GM12892 (cell line): ENCODE results near the gene CLDN7.

Experiments used
- DNase-seq: peaks from one replicate; pipeline ENCODE4 v3.0.0; 2011; ENCODE audit not compliant: insufficient read length
- FAIRE-seq: peaks from 2 replicates; lab custom pipeline; 2011; peaks lifted over from hg19 to GRCh38; lab: Jason Lieb, UNC
- POLR2A ChIP-seq: IDR thresholded peaks from 2 replicates; pipeline ENCODE4 v1.6.1; 2011; ENCODE audit warnings: low read depth, low read length, control low read depth
- POLR2AphosphoS5 ChIP-seq: IDR thresholded peaks from 2 replicates; pipeline ENCODE4 v1.6.1; 2011; ENCODE audit warnings: low read depth, low read length, control low read depth
- TAF1 ChIP-seq: IDR thresholded peaks from 2 replicates; pipeline ENCODE4 v1.6.1; 2011; ENCODE audit warnings: low read depth, mild to moderate bottlenecking, control low read depth, low read length, borderline replicate concordance

CLDN7 gene

GRCh38 chr17:7295230-7296180 is 33.2 kb upstream of the CLDN7 start:
- no peak for TF ChIP-seq POLR2A
- TF ChIP-seq TAF1: no peak
- no peak for TF ChIP-seq POLR2AphosphoS5
- FAIRE-seq (no peak), DNase-seq (no peak)

- DNase-seq (peak; percentile 86), FAIRE-seq (peak; percentile 62)
- TF ChIP-seq POLR2AphosphoS5 (no peak), TAF1 (no peak), POLR2A (no peak)
These were observed 32.4 kb upstream of the CLDN7 start, which contains the start of gene YBX2 for GRCh38 chr17:7294614-7295153. Gene YBX2, minus strand, starts transcription at chr17:7294639. Its CDS starts 139 bp downstream, at chr17:7294500.

DNA sequence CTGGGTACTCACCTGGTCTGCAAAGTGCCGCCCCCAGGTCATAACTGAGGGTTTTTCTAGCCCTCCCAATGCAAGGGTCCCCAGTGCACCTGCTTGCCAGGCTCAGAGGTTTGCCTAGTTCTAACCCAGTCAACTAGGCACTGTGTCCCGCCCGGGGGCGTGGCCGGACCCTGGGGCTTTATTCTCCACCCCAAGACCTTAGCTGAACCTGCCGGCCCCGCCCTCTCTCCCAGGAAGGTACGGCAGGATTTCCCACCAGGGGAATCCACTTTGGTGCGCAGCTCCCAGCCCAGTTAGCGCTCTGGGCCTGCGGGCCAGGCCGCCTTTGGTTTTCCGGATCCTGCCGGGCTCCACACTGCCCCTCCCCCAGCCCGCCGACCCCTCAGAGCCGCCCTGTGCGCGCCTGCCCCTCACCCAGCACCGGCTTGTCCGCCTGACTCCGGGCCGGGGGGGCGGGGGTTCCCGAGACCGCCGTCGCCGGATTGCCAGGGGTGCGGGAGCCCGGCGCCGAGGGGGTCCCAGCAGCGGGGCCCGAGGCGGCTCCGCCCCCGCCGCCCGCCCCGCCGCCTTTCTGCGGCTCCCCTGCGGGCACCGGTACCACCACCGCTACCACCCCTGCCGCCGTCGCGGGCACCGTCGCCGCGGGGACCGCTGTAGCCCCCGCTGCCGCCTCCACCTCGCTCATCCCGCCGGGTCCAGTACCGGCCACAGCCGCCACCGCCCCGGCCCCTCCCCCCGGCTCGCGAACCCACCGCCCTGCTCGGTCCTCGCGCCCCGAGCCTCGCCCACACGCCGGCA is 31.7 kb upstream of the CLDN7 start:
- FAIRE-seq (no peak), DNase-seq (no peak)
- no peak for TF ChIP-seq TAF1
- no peak for TF ChIP-seq POLR2A
- no peak for TF ChIP-seq POLR2AphosphoS5

DNA sequence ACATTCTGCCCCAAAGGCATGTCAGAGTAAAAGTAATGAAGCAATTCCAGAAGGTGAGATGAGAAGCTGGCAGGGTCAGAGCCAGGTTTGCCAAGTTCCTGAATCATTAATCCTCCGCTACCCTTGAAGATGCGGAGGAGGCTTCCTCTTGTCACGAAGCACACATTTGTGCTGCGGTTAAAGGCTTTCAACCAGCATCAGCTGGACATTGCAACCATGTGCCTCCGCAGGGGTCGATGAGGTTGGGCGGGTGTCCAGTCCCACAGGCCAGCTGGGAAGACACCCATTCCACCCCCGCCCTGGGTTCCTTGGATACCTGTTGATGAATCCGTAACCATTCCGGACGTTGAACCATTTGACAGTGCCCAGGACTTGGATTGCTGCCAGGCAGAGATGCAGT is 30.9 kb upstream of the CLDN7 start:
- DNase-seq (no peak), FAIRE-seq (no peak)
- TF ChIP-seq TAF1 (no peak), POLR2AphosphoS5 (no peak), POLR2A (no peak)

DNA sequence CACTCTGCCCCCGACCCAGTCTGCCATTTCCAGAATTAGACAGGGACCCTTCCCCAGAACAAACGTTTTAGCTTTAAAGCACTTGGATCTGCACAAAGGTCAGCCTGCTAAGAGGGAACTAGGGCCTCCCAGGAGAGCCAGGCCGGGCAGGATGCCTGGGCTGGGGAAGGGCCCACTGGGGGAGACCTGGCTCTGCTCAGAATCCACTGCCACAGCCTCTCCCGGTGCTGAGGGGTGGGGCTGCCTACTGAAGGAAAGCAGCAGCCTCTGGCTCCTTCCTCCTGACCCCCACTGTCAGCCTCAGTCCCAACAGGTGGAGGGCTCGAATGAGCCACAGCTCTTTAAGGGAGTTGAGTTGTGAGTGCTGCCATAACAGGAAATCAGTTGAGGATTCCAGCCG is 30.5 kb upstream of the CLDN7 start:
- FAIRE-seq (no peak), DNase-seq (no peak)
- TF ChIP-seq TAF1 (no peak), POLR2AphosphoS5 (no peak), POLR2A (no peak)

GRCh38 chr17:7292194-7292593 is 29.9 kb upstream of the CLDN7 start:
- DNase-seq (no peak), FAIRE-seq (no peak)

DNA sequence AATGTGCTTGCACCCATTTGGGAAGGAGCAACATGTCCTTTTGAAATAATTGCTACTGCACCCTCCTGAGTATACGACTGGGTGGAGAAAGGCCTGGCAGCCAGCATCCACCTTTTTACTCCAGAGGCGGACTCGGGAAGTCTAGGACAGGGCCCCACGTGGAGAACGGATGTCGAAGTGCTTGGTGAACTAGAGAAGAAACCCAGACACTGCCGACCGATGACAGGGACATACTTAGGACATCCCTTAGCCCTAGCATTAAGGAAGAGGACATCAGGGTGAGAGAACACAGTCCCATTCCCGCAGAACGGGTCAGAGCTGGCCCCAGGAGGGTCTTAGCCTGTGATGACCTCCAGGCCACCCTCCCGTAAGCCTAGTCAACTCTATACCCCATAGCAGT is 28.4 kb upstream of the CLDN7 start:
- FAIRE-seq: no peak

More at GRCh38 chr17:7292194-7292593, 29.9 kb upstream of the CLDN7 start:
- no peak for TF ChIP-seq POLR2A
- no peak for TF ChIP-seq TAF1
- TF ChIP-seq POLR2AphosphoS5: no peak

DNA sequence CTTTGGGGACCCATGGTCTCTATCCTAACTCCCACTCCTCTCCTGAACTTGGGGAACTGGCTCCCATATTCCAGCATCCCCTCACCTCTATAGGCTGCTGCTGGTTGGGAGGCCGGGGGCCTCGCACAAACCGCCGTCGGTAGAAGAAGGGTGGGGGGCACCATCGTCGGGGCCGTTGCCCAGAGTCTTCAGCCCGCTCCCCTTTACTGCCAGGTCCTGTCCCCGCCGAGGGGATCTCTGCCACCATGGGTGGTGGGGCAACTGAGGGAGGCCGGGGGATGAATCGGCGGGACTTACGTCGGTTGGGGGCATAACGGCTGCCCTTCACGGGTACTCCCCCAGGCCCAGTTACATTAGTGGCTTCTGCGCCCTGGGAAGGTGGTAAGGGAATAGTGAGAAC is 27.9 kb upstream of the CLDN7 start:
- no peak for TF ChIP-seq POLR2AphosphoS5
- no peak for TF ChIP-seq POLR2A
- TF ChIP-seq TAF1: no peak
- DNase-seq (no peak), FAIRE-seq (no peak)

More for the DNA sequence above, 28.4 kb upstream of the CLDN7 start:
- DNase-seq: no peak
- TF ChIP-seq TAF1: no peak

DNA sequence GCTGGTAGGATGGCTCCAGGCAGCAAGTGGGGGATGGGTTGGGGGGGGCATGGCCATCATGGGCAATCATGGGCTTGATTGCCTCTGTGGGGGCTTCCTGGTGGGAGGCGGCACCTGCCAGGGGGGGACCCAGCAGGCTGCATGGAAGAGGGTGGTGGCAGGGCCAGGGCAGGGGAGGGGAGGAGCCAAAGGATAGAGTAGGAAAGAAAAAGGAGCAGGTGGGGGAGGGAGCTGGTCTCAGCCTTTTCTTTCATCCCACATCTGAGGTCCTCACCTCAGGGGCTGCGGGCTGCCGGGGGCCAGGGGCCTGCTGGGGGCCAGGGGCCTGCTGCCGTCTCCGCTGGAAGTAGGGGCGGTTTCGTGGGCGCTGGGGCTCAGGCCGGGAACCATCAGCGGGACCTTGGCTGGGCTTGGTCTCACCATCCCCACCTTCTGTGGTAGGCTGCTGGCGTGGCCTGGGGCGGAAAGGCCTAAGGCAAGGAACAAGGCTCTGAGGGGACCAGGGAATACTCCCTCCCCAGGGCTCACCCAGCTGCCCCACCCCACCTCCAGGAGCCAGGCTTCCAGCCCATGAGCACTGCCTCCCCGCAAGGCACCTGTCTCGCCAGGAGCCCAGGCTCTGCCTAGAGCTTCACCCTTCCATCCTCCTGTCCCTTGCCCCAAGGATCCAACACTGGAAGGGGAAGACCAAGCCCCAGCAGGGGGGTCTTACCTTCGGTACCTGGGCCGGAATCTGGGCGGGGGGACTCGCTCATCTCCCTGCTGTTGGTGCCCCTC is 27.2 kb upstream of the CLDN7 start:
- DNase-seq: no peak
- no peak for TF ChIP-seq TAF1
- no peak for FAIRE-seq

DNA sequence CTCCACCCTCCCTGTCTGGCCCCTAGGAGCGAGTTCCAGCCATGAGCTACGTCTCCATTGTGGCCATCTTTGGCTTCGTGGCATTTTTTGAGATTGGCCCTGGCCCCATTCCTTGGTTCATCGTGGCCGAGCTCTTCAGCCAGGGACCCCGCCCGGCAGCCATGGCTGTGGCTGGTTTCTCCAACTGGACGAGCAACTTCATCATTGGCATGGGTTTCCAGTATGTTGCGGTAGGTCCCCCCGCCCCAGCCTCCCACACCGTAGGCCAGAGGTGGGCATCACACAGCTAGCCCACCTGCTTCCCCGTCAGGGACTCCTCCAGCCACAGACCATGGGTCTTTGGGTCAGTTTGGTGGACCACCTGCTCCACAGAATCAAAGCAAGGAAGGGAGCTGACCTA is 23.4 kb upstream of the CLDN7 start:
- TF ChIP-seq POLR2A: no peak
- TF ChIP-seq POLR2AphosphoS5: no peak
- no peak for TF ChIP-seq TAF1
- FAIRE-seq (no peak), DNase-seq (no peak)

- DNase-seq: no peak
- TF ChIP-seq POLR2AphosphoS5 (no peak), POLR2A (no peak), TAF1 (no peak)
- FAIRE-seq: no peak
These were observed 22.6 kb upstream of the CLDN7 start for GRCh38 chr17:7284911-7285310.
